GM19099 (cell line): ENCODE measurements around the gene SEC14L5.

Source experiments
- POLR2A ChIP-seq: IDR thresholded peaks from 3 replicates; pipeline ENCODE4 v1.6.1; 2011; ENCODE audit warnings: low read depth; ENCODE audit not compliant: insufficient read length; ENCODE audit errors: extremely low read depth

Gene SEC14L5

DNA sequence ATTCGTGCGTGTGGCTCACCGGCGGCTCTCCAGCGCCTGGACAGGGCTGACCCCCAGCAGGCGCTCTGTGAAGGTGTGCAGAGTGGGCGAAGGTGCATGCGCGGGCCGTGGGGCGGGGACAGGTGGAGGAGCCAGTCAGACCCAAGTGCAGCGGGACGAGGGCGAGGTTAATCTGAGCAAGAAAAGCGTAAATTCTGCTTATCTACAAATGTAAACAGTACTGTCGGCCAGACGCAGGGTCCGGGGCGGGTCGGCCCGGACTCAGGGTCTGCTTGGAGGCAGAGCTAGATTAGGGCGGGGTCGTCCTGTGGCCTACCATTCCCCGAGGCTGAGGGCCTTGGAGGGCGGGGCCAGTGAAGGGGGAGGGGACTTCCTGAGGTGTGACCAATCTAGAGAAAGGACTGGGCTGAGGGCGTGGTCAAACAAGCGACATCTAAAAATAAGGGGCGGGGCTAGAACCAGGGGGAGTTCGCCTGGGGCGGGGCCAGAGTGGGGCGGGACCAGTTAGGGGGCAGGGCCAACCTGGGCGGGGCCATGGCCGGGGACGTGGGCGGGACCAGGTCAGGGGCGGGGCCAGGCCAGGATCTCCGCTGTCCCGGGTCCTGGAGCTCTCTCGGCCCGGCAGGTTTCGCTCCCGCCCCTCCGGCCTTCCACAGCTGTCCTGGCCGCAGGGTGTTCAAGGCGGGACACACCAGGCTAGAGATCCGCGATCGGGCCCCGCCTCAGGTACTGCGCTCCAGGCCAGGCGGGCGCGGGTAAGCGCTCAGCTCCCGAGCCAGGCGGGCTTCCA lies at the start of gene SEC14L5:
SEC14L5 (plus strand) TSS at position 611 of the 790 bp plus-strand sequence. CDS start 994 bp downstream, outside the sequence.
- no peak for TF ChIP-seq POLR2A

DNA sequence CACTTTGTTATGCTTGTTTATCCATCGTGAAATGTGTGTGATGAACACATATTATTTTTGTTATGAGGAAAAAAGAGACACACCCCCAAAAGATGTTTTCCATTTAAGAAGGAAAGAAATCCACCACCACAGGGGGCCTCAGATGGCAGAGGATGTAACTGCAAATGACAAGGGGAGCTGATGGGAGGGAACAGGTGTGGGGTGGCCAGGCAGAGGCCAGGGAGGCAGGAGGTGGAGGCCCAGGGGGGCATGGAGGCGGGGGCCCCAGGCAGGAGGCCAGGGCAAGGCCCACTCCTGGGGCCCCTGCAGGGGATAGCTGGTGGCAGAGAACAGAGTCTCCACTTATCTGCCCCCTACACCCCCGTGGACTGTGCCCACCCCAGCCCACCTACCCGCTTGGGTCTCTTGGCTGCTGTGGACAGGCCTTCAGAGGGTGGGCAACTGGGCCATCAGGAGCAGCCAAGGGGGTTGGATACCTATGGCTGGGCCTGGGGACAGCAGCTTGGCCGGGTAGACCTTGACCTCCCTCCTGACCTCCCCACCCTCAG lies 49.2 kb upstream of the SEC14L5 start:
- TF ChIP-seq POLR2A: no peak

DNA sequence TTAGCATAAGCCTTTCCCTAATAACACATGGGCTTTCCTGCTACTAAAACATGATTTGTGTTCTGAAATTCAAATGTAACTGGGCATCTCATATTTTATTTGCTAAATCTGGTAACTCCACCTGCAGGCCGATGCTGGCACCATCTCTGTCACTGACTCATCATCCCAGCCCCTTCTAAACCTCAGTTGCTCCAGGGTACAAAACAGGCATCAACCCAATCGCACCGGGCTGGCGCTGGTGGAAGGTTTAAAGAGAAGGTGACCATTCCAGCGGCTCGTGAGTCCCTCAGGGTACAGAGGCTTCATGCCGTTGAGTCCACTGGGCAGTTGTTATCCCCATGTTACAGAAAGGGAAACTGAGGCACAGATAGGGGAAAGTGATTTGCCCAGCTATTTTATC lies 48.3 kb upstream of the SEC14L5 start:
- no peak for TF ChIP-seq POLR2A

DNA sequence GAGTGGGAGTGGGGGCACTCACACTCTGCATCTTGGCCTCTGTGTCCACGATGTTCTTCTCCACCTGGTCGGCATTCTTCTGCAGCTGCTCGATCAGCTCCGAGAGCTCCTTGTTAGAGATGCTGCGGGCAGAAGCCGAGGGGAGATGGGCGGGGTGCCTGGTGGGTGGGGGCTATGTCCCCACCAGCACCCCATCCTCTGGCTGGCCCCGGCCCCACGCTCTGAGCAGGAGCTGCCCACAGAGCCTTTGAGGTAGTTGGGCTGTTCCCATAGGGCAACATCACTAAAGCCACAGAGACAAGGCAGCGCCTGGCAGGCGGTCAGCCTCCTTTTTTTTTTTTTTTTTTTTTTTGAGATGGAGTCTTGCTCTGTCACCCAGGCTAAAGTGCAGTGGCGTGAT lies 47.3 kb upstream of the SEC14L5 start:
- TF ChIP-seq POLR2A: no peak

DNA sequence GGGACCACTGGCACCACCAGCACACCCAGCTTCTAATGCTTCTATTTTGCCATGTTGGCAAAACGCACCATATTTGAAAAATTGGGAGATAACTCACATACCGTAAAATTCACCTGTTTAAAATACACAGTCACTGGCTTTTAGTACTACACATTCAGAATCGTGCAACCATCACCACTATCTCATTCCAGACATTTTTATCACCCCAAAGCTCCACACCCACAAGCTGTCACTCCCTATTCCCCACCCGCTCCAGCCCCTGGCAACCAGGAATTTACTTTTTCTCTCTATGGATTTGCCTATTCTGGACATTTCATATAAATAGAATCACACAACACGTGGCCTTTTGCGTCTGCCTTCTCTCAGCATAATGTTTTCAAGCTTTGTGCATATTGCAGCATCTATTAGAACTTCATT lies 46.2 kb upstream of the SEC14L5 start:
- TF ChIP-seq POLR2A: no peak

DNA sequence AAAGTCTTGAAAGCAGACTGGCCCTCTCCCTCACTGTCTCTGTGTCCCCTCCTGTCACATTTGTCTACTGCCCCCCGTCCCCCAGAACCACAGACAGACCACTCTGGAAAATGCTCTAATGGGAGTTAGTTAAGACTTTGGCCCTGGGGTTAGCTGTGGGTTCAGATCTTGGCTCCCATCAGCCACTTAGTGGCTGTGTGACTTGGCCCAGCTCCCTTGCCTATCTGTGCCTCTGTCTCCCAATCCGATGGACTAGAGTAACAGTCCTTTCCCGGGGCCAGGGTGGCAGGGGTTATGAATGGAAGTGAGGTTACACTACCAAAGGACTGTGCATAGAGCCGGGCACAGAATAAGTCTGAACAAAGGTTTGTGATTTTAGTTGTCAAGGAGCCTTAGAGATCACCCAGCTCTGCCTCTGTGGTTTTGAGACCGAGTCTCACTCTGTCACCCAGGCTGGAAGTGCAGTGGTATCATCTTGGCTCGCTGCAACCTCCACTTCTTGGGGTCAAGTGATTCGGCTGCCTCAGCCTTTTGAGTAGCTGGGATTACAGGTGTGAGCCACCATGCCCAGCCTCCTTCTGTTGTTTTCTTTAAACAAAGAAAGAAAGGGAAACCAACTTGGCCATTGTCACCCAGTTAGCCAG lies 44.9 kb upstream of the SEC14L5 start:
- TF ChIP-seq POLR2A: no peak

DNA sequence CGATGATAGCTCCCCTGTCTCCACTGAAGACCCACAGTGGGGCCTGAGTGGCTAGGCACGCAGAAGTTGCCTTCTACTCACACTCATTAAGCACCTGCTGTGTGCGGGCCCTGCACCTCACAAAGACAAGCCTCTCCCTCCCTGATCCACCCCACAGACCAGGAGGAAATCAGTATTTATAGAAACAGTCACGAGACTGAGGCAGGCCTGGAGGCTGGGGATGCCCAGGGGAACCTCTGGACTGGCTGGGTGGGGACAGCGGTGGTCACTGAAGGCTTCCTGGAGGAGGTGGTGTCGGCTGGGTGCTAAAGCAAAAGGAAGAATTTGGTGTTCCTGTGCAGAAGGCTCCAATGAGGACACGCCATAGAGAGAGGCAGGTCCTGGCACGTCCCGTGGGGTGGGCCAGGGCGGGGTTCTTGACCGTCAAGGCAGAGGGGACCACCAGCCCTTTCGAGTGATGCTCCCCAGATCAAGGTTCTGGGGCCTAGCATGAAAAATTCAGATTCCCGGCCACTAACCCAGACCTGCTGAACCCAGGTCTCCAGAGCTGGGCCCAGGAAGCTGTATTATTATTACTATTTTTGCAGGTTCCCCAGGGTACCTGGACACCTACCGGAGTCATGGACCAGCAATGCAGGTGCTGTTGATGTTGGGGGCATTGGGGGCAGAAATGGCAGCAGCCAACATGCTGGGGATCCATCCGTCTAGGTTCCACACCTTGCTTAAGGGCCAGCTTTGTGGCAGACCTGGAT lies 44.2 kb upstream of the SEC14L5 start:
- TF ChIP-seq POLR2A: no peak

DNA sequence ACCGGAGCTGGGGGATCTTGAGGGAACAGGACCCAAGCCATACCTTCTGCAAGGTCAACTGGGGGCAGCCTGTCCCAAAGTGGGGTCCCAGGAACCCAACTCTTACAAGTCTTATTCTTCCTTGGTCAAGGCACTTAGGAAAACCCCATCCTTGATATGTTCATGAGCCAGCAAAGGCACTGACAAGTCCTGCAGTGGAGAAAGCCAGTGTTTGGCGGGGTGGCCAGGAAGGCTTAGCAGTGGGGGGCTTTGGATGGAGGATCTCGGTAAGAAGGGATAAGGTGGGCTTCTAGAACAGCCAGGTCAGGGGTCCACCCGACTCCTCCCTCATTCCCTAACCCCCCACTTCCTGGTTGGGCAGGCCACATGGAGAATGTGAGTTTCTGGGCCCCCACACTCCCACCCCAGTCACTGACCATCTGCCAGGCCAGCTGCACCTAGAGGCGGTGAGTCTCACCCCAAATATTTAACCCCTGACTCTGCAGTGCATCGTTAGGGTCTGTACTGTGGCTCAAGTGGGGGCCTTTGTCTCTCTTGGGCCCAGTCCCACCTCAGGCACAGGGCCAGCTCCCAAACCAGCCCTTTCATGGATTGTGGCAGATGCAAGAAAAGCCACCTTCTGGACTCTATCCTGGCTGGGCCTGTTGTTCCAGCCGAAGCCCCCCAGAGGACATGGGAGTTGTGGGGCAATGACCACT lies 43.5 kb upstream of the SEC14L5 start:
- TF ChIP-seq POLR2A: no peak

DNA sequence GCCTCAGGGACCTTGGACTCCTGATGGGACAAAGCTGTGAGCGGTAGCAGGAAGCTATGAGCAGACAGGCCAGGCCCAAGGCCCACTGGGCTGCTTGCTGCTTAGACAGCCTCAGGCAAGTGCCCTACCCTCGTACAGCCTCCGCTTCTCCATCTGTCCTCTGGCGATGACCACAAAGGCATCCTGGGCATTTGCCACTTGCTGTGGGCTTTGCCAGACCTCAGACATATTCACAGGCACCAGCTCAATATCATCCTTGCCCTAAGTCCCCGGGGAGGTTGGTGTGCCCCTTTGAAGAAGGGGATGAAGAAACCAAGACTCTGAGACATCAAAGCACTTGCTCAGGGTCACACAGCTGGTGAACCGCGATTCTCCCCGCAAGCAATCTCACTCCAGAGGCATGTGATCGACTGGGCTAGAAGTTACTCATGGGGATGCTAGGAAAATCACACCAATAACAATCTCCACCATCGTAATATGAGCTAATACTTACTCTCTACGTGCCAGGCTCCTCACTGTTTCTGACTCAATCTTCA lies 42.8 kb upstream of the SEC14L5 start:
- no peak for TF ChIP-seq POLR2A

DNA sequence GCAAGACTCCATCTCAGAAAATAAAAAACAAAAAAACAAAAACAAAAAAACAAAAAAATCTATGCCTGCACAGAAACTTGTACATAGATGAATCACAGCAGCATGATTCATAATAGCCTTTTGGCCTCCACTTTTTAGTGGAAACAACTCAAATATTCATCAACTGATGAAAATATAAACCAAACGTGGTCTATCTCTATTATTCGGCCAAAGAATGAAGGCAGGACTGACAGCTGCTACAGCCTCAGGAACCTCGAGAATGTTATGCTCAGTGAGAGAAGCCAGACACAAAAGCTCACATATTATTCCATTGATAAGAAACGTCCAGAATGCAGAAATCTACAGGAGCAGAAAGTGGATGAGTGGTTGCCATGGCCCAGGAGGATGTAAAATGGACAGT lies 41.0 kb upstream of the SEC14L5 start:
- TF ChIP-seq POLR2A: no peak

DNA sequence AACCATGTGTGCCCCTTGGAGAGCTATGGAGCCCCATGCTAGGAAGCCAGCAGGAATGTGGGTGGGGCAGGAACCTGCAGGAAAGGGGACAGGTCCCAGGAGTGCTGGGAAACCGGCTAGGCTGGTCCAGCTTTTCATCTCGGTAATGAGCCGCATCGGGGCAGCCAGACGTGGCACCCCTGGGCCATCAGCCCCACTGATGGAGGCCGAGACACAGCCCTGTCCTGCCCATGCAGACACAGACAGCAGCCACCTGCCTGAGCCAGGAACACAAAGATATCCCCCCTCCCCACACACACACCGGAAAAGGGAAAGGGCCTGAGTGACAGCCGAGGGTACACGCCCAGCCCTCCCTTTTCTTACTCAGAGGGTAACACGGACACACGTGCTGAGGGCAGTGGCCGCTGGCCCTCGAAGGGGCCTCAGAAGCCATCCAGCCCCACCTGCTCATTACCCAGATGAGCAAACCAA lies 39.3 kb upstream of the SEC14L5 start:
- TF ChIP-seq POLR2A: no peak

DNA sequence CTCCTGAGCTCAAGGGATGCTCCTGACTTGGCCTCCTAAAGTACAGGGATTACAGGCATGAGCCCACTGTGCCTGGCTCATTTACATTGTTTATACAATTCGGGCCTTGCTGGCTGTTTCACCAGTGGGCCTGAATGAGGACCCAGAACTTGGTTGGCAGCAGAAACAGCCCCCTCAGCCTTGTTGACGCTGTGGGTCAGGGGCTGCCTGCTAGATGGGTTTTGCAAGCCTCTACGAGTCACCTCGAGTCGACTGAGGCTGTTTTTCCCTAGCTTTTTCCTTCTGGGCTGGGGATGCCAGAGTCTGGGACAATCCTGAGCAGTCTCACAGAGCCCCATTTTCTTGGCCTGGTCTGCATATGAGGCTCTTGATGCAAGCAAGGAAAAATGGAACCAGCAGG lies 37.3 kb upstream of the SEC14L5 start:
- TF ChIP-seq POLR2A: no peak

DNA sequence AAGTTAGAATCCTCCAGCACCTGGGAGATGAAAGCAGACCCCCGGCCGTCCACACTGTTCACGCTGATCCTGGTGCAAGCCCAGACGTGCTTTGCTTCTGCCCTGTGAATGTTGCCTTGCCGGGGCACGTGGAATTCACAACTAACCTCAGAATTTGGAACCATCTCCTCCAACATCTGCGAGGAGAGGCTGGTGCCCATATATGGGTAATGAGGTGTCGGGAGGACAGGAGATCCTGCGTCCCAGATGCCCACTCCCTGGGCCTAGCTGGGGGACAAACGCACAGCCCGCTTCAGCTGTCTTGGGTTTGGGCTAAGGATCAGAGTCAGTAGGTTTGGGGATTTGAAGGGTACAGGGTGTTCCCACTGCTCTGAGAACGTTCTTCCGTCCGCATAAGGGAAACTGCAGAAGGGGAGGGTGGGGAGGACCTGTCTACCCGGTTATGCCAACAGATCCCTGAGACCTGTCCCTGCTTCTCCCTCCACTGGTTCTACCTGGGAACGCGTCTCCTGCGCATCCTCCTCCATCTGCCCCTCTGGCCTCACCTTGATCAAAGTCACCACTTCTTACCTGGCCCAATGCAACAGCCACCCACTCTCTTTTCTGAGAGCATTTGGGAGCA lies 35.3 kb upstream of the SEC14L5 start:
- no peak for TF ChIP-seq POLR2A

DNA sequence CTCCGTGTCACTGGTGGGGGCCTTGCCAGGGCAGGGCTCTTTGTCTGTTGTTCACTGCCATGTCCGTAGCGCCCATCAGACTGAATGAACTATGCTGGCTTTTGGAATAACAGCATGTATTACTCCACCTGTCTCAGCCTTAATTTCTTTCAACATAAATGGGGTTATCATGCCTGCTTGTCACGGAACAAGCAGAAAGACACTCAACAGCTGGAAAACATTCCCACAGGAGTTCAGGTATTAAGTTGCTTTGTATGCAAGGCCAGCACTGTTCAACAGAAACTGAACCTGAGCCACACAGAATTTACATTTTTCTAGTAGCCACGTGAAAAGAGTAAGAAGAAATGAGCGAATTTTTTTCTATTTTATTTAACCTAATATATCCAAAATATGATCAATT lies 34.3 kb upstream of the SEC14L5 start:
- no peak for TF ChIP-seq POLR2A
